Neural cell (in vitro differentiated cells): Measurements from ENCODE around the gene PRSS16.

Experiments used
- EP300 ChIP-seq: fragments of 450-650 bp; conservative IDR thresholded peaks from 2 replicates; pipeline ENCODE4 v1.6.1; 2014; ENCODE audit warnings: antibody characterized with exemption, mild to moderate bottlenecking, moderate library complexity; ENCODE audit not compliant: poor library complexity, severe bottlenecking
- EZH2 ChIP-seq: fragments of 200-600, 300-800 bp; shearing (Covaris generic), sonication (generic); IDR thresholded peaks from 2 replicates; pipeline ENCODE4 v1.6.1; 2014; ENCODE audit warnings: antibody characterized with exemption, low read length, borderline replicate concordance, mild to moderate bottlenecking; ENCODE audit not compliant: insufficient read depth, poor library complexity, severe bottlenecking
- MXI1 ChIP-seq: fragments of 450-650 bp; conservative IDR thresholded peaks from 2 replicates; pipeline ENCODE4 v1.6.1; 2014; ENCODE audit warnings: antibody characterized with exemption, mild to moderate bottlenecking; ENCODE audit not compliant: poor library complexity, severe bottlenecking
- POLR2AphosphoS5 ChIP-seq: IDR thresholded peaks from 2 replicates; pipeline ENCODE4 v1.6.1; 2012
- RAD21 ChIP-seq: fragments of 450-650 bp; conservative IDR thresholded peaks from 2 replicates; pipeline ENCODE4 v1.6.1; 2014; ENCODE audit warnings: antibody characterized with exemption, mild to moderate bottlenecking, moderate library complexity
- SMC3 ChIP-seq: fragments of 450-650 bp; conservative IDR thresholded peaks from 2 replicates; pipeline ENCODE4 v1.6.1; 2014; ENCODE audit warnings: antibody characterized with exemption, mild to moderate bottlenecking, moderate library complexity; ENCODE audit not compliant: poor library complexity
- TAF1 ChIP-seq: IDR thresholded peaks from 2 replicates; pipeline ENCODE4 v1.6.1; 2012; ENCODE audit warnings: low read depth
- TF ChIP-seq, protein P1 (sequence below): fragments of 450-650 bp; IDR thresholded peaks from 2 replicates; pipeline ENCODE4 v1.5.1; 2014; ENCODE audit warnings: antibody characterized with exemption, mild to moderate bottlenecking, moderate library complexity; ENCODE audit not compliant: poor library complexity, severe bottlenecking
- TF ChIP-seq, protein P2 (sequence below): IDR thresholded peaks from 2 replicates; pipeline ENCODE4 v1.6.1; 2012; ENCODE audit warnings: borderline replicate concordance

DNA sequence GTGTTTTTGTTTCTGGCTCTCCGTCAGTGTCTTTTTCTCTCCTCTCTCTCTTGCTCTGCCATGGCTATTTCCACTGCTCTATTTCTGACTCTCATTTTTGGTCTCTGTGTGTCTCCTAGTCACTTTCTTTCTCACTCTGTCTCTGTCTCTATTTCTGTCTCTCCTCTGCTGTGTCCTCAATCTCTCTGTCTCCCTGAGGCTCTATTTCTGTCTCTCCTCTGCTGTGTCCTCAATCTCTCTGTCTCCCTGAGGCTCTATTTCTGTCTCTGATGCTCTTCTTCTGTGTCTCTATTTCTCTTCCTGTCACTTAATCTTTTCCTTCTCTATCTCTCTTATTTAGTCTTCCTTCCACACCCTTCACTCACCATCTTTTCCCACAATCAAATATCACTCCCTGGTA is 8.4 kb downstream of the PRSS16 start:
- TF ChIP-seq, protein P1, sequence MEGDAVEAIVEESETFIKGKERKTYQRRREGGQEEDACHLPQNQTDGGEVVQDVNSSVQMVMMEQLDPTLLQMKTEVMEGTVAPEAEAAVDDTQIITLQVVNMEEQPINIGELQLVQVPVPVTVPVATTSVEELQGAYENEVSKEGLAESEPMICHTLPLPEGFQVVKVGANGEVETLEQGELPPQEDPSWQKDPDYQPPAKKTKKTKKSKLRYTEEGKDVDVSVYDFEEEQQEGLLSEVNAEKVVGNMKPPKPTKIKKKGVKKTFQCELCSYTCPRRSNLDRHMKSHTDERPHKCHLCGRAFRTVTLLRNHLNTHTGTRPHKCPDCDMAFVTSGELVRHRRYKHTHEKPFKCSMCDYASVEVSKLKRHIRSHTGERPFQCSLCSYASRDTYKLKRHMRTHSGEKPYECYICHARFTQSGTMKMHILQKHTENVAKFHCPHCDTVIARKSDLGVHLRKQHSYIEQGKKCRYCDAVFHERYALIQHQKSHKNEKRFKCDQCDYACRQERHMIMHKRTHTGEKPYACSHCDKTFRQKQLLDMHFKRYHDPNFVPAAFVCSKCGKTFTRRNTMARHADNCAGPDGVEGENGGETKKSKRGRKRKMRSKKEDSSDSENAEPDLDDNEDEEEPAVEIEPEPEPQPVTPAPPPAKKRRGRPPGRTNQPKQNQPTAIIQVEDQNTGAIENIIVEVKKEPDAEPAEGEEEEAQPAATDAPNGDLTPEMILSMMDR, result no peak
- no peak for TF ChIP-seq RAD21
- TF ChIP-seq EZH2, result no peak
- TF ChIP-seq, protein P2, sequence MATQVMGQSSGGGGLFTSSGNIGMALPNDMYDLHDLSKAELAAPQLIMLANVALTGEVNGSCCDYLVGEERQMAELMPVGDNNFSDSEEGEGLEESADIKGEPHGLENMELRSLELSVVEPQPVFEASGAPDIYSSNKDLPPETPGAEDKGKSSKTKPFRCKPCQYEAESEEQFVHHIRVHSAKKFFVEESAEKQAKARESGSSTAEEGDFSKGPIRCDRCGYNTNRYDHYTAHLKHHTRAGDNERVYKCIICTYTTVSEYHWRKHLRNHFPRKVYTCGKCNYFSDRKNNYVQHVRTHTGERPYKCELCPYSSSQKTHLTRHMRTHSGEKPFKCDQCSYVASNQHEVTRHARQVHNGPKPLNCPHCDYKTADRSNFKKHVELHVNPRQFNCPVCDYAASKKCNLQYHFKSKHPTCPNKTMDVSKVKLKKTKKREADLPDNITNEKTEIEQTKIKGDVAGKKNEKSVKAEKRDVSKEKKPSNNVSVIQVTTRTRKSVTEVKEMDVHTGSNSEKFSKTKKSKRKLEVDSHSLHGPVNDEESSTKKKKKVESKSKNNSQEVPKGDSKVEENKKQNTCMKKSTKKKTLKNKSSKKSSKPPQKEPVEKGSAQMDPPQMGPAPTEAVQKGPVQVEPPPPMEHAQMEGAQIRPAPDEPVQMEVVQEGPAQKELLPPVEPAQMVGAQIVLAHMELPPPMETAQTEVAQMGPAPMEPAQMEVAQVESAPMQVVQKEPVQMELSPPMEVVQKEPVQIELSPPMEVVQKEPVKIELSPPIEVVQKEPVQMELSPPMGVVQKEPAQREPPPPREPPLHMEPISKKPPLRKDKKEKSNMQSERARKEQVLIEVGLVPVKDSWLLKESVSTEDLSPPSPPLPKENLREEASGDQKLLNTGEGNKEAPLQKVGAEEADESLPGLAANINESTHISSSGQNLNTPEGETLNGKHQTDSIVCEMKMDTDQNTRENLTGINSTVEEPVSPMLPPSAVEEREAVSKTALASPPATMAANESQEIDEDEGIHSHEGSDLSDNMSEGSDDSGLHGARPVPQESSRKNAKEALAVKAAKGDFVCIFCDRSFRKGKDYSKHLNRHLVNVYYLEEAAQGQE, result no peak
- no peak for TF ChIP-seq POLR2AphosphoS5
- no peak for TF ChIP-seq EP300
- TF ChIP-seq SMC3, result no peak
- no peak for TF ChIP-seq TAF1
- no peak for TF ChIP-seq MXI1
